Measurements from ENCODE around the gene PRAME.

GRCh38 chr22:22520667-22521602 lies 38.1 kb downstream of the PRAME start:
- TF ChIP-seq, protein P1, sequence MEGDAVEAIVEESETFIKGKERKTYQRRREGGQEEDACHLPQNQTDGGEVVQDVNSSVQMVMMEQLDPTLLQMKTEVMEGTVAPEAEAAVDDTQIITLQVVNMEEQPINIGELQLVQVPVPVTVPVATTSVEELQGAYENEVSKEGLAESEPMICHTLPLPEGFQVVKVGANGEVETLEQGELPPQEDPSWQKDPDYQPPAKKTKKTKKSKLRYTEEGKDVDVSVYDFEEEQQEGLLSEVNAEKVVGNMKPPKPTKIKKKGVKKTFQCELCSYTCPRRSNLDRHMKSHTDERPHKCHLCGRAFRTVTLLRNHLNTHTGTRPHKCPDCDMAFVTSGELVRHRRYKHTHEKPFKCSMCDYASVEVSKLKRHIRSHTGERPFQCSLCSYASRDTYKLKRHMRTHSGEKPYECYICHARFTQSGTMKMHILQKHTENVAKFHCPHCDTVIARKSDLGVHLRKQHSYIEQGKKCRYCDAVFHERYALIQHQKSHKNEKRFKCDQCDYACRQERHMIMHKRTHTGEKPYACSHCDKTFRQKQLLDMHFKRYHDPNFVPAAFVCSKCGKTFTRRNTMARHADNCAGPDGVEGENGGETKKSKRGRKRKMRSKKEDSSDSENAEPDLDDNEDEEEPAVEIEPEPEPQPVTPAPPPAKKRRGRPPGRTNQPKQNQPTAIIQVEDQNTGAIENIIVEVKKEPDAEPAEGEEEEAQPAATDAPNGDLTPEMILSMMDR (conservative IDR thresholded peaks at IDR 0.05; ENCODE audit: low read depth, low read length) = no peak
- no peak for TF ChIP-seq EZH2 (IDR thresholded peaks at IDR 0.05; ENCODE audit: low read length, unreplicated experiment)
